ENCODE results near the gene SCO1.

DNA sequence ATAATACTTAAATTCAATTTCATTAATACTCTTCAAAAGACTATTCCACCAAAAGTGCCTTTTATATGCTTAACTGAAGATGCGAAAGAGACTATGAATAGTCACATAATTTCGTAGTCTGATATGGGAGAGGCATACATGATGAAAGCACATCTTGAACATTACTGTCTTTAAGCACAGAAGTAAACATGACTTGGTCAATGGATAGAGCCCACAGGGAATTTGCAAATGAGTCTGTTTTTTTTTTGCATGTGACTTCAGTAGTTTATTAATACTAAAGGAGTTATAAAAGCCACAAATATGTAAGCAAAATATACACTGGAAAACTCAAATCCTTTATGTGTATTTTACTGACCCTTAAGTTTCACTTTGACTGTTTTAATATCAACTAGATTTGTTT, 16.0 kb upstream of the SCO1 start:
- TF ChIP-seq, protein P1, sequence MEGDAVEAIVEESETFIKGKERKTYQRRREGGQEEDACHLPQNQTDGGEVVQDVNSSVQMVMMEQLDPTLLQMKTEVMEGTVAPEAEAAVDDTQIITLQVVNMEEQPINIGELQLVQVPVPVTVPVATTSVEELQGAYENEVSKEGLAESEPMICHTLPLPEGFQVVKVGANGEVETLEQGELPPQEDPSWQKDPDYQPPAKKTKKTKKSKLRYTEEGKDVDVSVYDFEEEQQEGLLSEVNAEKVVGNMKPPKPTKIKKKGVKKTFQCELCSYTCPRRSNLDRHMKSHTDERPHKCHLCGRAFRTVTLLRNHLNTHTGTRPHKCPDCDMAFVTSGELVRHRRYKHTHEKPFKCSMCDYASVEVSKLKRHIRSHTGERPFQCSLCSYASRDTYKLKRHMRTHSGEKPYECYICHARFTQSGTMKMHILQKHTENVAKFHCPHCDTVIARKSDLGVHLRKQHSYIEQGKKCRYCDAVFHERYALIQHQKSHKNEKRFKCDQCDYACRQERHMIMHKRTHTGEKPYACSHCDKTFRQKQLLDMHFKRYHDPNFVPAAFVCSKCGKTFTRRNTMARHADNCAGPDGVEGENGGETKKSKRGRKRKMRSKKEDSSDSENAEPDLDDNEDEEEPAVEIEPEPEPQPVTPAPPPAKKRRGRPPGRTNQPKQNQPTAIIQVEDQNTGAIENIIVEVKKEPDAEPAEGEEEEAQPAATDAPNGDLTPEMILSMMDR (IDR thresholded peaks at IDR 0.05; ENCODE audit: extremely low read depth in 1 of 2, insufficient read depth in 1 of 2, low read depth in 1 of 2, low read length in 2 of 2) = no peak
- TF ChIP-seq EZH2 (IDR thresholded peaks at IDR 0.05; ENCODE audit: borderline replicate concordance, low read depth, low read length, severe bottlenecking) (no peak), POLR2A (IDR thresholded peaks at IDR 0.05; ENCODE audit: low read depth, low read length) (no peak)
